ENCODE data around the gene NFIC. TPM values are rescaled to one million over a fixed set of nuclear protein-coding genes. Genes with fewer than 3 reads are reported as not detected.
"Not testable (repeated sequence)": the region's sequence is repeated elsewhere in the genome, so short reads cannot be mapped to it uniquely, and the experiment has no call there.

The NFIC gene
- polyA plus RNA-seq, 3 donors from 2014 or later = 2.8 to 13.3 TPM; not detected in 1

- H3K4me1 Mint-ChIP-seq = peaks cover 0 to 2% of the 10 kb centered on the region in 2 donors
- DNase-seq = no peak
- H3K9me3 Mint-ChIP-seq = no peaks in the 10 kb centered on the region
- peaks cover 0 to 4% (median 0%) of the 10 kb centered on the region in 3 donors for H3K36me3 Mint-ChIP-seq
- peaks cover 0 to 1% (median 0%) of the 10 kb centered on the region in 3 donors for H3K27me3 Mint-ChIP-seq (ENCODE audit: low read depth in 3 of 3)
- H3K4me3 Mint-ChIP-seq = no peak overlapping the region
- H3K27ac Mint-ChIP-seq = no peak overlapping the region
Measured at GRCh38 chr19:3409346-3410064, 43.1 kb downstream of the NFIC start.

DNA sequence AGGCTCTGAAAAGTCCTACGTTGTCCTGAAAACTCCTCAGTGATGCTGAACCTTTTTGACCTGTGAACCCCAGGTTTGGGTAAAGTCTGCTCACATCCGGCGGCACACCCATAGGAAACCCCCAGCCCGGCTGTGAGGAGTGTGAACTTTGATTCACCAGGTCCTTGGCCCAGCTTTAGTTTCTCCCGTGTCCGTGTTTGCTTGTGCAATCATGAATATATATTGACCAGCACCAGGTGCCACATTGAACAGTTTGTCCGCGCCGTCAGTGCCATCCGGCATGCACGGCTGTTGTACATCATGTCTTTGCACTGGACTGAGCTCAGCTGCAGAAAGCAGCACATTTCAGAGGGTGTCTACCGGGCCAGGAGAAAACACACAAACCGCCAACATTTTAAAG, 45.3 kb downstream of the NFIC start:
- Mint-ChIP-seq H3K27me3 (ENCODE audit: low read depth in 3 of 3) (peaks cover 0 to 1% (median 0%) of the 10 kb centered on the region in 3 donors), H3K27ac (no peak overlapping the region), H3K4me1 (no peaks in the 10 kb centered on the region), H3K36me3 (peaks cover 0 to 4% (median 0%) of the 10 kb centered on the region in 3 donors), H3K4me3 (no peak overlapping the region), H3K9me3 (no peaks in the 10 kb centered on the region)
- DNase-seq = no peak

- Mint-ChIP-seq H3K4me3 (no peak overlapping the region), H3K36me3 (peaks cover 0 to 4% (median 0%) of the 10 kb centered on the region in 3 donors), H3K4me1 (no peaks in the 10 kb centered on the region), H3K27me3 (ENCODE audit: low read depth in 3 of 3) (peaks cover 0 to 1% (median 0%) of the 10 kb centered on the region in 3 donors), H3K27ac (no peak overlapping the region), H3K9me3 (no peaks in the 10 kb centered on the region)
- DNase-seq = no peak
Measured at GRCh38 chr19:3412066-3412465, 45.7 kb downstream of the NFIC start.

- Mint-ChIP-seq H3K36me3 (peaks cover 0 to 4% (median 0%) of the 10 kb centered on the region in 3 donors), H3K27me3 (ENCODE audit: low read depth in 3 of 3) (peaks cover 0 to 1% (median 0%) of the 10 kb centered on the region in 3 donors), H3K4me3 (no peak overlapping the region), H3K27ac (no peak overlapping the region), H3K4me1 (no peaks in the 10 kb centered on the region), H3K9me3 (no peaks in the 10 kb centered on the region)
- no peak for DNase-seq
Measured at GRCh38 chr19:3413796-3414327, 47.5 kb downstream of the NFIC start.

- DNase-seq = no peak
- no peaks in the 10 kb centered on the region for H3K4me1 Mint-ChIP-seq
- H3K4me3 Mint-ChIP-seq = no peak overlapping the region
- no peaks in the 10 kb centered on the region for H3K36me3 Mint-ChIP-seq
- no peaks in the 10 kb centered on the region for H3K9me3 Mint-ChIP-seq
- no peak overlapping the region for H3K27ac Mint-ChIP-seq
- H3K27me3 Mint-ChIP-seq (ENCODE audit: low read depth in 3 of 3) = peaks cover 0 to under 1% (median 0%) of the 10 kb centered on the region in 3 donors
Measured at GRCh38 chr19:3415695-3416094, 49.3 kb downstream of the NFIC start.

DNA sequence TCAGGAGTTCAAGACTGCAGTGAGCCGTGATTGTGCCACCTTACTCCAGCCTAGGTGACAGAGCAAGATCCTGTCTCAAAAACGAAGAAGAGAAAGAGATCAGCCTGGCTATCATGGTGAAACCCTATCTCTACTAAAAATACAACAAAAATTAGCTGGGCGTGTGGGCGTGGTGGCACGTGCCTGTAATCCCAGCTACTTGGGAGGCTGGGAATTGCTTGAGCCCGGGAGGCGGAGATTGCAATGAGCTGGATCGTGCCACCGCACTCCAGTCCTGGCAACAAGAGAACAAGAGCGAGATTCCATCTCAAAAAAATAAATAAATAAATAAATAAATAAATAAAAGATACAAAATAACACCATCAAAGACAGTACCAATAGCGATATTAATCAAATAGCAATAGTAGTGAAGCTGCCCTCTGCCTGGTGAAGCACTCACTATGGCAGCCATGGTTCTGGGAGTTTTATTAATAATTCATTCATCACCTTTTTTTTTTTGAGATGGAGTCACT, 53.9 kb downstream of the NFIC start:
- Mint-ChIP-seq H3K27me3 (ENCODE audit: low read depth in 3 of 3) (peaks cover 0 to 2% (median 0%) of the 10 kb centered on the region in 3 donors), H3K4me3 (no peak overlapping the region), H3K9me3 (no peaks in the 10 kb centered on the region), H3K36me3 (no peaks in the 10 kb centered on the region), H3K27ac (no peak overlapping the region), H3K4me1 (no peaks in the 10 kb centered on the region)
- no peak for DNase-seq

GRCh38 chr19:3420909-3421619, 54.7 kb downstream of the NFIC start:
- Mint-ChIP-seq H3K4me3 (no peak overlapping the region), H3K4me1 (no peaks in the 10 kb centered on the region), H3K27me3 (ENCODE audit: low read depth in 3 of 3) (peaks cover 0 to 2% (median 0%) of the 10 kb centered on the region in 3 donors), H3K36me3 (no peaks in the 10 kb centered on the region), H3K27ac (no peak overlapping the region), H3K9me3 (no peaks in the 10 kb centered on the region)
- no peak for DNase-seq

DNA sequence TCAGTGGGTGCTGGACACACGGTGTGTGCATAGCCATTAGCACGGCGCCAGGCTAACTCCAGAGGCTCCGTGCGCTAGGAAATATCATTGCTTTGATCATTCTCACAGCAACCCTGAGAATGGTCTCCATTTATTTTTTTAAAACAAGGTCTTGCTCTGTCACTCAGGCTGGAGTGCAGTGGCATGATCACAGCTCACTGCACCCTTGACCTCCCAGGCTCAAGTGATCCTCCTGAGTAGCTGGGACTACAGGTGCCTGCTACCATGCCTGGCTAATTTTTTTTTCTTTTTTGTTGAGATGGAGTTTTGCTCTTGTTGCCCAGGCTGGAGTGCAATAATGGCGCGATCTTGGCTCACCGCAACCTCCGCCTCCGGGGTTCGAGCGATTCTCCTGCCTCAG, 55.3 kb downstream of the NFIC start:
- not testable (repeated sequence) for H3K27ac Mint-ChIP-seq; H3K9me3 Mint-ChIP-seq; H3K4me3 Mint-ChIP-seq; DNase-seq; H3K36me3 Mint-ChIP-seq; H3K4me1 Mint-ChIP-seq; H3K27me3 Mint-ChIP-seq (ENCODE audit: low read depth in 3 of 3)

GRCh38 chr19:3423183-3423829, 56.9 kb downstream of the NFIC start:
- H3K4me1 Mint-ChIP-seq = peaks cover 0 to 2% of the 10 kb centered on the region in 2 donors
- no peak overlapping the region for H3K27ac Mint-ChIP-seq
- peaks cover 0 to 5% (median 0%) of the 10 kb centered on the region in 3 donors for H3K27me3 Mint-ChIP-seq (ENCODE audit: low read depth in 3 of 3)
- H3K4me3 Mint-ChIP-seq = no peak overlapping the region
- no peaks in the 10 kb centered on the region for H3K9me3 Mint-ChIP-seq
- DNase-seq = no peak
- H3K36me3 Mint-ChIP-seq = peaks cover 0 to 4% (median 0%) of the 10 kb centered on the region in 3 donors

GRCh38 chr19:3426433-3426832, 60.0 kb downstream of the NFIC start:
- peaks cover 0 to 5% (median 4%) of the 10 kb centered on the region in 3 donors for H3K27me3 Mint-ChIP-seq (ENCODE audit: low read depth in 3 of 3)
- no peaks in the 10 kb centered on the region for H3K9me3 Mint-ChIP-seq
- H3K27ac Mint-ChIP-seq = no peak overlapping the region
- H3K36me3 Mint-ChIP-seq = peaks cover 0 to 4% (median 0%) of the 10 kb centered on the region in 3 donors
- H3K4me3 Mint-ChIP-seq = no peak overlapping the region
- no peak for DNase-seq
- peaks cover 0 to 4% of the 10 kb centered on the region in 2 donors for H3K4me1 Mint-ChIP-seq

DNA sequence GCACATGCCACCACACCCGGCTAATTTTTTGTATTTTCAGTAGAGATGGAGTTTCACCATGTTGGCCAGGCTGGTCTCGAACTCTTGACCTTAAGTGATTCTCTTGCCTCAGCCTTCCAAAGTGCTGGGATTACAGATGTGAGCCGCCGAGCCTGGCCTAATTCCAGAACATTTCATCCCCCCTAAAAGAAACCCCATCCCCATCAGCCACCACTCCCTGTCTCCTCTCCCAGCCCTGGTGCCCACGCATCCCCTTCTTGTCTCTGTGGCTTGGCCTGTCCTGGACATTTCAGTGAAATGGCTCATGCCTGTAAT, 63.9 kb downstream of the NFIC start:
- H3K27me3 Mint-ChIP-seq (ENCODE audit: low read depth in 3 of 3); H3K9me3 Mint-ChIP-seq; H3K27ac Mint-ChIP-seq; H3K36me3 Mint-ChIP-seq; H3K4me3 Mint-ChIP-seq; DNase-seq: not testable (repeated sequence)
- peaks cover 12 to 16% of the 10 kb centered on the region in 2 donors for H3K4me1 Mint-ChIP-seq

DNA sequence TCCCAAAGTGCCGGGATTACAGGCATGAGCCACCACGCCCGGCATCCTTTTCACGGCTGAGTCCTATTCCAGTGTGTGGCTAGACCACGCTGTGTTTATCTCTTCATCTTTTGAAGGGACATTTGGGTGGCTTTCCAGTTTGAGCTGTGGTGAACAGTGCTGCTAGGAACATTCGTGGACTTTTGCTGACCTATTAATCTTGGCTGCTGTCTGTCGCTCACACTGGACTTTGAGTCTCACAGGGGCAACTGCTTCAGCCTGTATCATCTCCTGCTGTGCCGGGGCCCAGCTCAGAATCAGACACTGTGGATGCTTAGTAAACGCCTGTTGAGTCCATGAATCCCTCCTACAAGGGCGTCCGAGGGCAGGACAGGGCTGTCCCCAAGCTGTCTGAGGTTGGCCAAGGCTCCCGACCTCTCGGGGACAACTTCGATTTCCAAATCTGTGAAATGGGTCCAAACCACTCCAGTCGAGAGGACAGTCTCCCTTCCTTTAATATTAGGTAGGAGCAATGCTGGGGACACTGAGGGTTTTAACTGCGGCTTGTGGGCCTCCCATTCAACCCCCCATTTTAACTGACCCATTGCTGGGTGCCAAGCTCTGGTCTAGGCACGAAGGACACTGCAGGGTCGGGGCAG, 65.5 kb downstream of the NFIC start:
- Mint-ChIP-seq H3K36me3 (peaks cover 0 to 4% (median 0%) of the 10 kb centered on the region in 3 donors), H3K4me1 (peaks cover 17 to 18% of the 10 kb centered on the region in 2 donors), H3K27me3 (ENCODE audit: low read depth in 3 of 3) (peaks cover 0 to 10% (median 4%) of the 10 kb centered on the region in 3 donors), H3K27ac (peak overlapping the region in 1 of 6 donors; percentile 12), H3K9me3 (no peaks in the 10 kb centered on the region), H3K4me3 (peak overlapping the region in 1 of 5 donors; percentile 43)
- DNase-seq = no peak

DNA sequence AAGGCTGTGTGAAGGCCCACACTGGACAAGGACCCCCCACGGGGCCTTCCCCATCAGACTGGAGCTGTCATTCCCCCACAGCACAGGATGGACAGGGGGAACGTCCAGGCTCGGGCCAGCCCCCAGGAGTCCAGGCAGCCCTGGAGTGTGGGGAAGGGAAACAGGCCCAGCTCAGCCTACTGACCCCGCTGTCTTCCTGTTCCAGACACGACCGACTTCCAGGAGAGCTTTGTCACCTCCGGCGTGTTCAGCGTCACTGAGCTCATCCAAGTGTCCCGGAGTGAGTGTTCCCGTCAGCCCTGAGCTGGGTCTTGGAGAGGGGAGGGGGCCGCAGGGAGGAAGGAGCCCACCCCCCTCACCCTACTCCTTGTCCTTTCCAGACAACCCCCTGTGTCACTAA, 66.9 kb downstream of the NFIC start:
- H3K27me3 Mint-ChIP-seq (ENCODE audit: low read depth in 3 of 3) = peaks cover 0 to 7% (median 4%) of the 10 kb centered on the region in 3 donors
- DNase-seq = no peak
- H3K9me3 Mint-ChIP-seq = no peaks in the 10 kb centered on the region
- no peak overlapping the region for H3K27ac Mint-ChIP-seq
- H3K36me3 Mint-ChIP-seq = no peaks in the 10 kb centered on the region
- H3K4me1 Mint-ChIP-seq = peaks cover 16 to 17% of the 10 kb centered on the region in 2 donors
- no peak overlapping the region for H3K4me3 Mint-ChIP-seq

Measured in immature natural killer cell (primary cell).